NCI-H1105 (cell line): ENCODE results near the gene LYPD8.

Experiments
- DNase-seq: peaks from one replicate; lab custom pipeline; 2025; lab: John Stamatoyannopoulos, UW

LYPD8 gene

DNA sequence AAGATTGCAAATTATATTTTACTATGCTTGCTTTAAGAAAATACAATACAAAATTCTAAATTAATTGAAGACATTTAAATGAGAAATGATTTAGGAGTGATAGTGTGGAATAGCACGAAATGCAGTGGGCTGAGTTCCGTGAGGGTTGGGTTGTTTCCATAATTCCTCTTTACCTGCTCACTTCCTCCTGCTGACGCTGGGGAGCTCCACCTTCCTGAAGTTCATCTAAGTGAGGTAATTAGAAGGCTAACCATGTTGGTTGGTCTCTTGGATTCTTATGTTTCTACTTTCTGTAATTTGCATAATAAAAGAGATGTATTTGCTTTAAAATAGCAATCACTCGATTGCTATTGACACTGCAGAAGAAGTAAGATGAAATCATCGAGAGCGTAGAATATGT, 57.7 kb downstream of the LYPD8 start:
- no peak for DNase-seq

- DNase-seq = no peak
Measured at GRCh38 chr1:248696774-248697173, 58.8 kb downstream of the LYPD8 start.

- DNase-seq = no peak
Measured at GRCh38 chr1:248696261-248696660, 59.3 kb downstream of the LYPD8 start.

DNA sequence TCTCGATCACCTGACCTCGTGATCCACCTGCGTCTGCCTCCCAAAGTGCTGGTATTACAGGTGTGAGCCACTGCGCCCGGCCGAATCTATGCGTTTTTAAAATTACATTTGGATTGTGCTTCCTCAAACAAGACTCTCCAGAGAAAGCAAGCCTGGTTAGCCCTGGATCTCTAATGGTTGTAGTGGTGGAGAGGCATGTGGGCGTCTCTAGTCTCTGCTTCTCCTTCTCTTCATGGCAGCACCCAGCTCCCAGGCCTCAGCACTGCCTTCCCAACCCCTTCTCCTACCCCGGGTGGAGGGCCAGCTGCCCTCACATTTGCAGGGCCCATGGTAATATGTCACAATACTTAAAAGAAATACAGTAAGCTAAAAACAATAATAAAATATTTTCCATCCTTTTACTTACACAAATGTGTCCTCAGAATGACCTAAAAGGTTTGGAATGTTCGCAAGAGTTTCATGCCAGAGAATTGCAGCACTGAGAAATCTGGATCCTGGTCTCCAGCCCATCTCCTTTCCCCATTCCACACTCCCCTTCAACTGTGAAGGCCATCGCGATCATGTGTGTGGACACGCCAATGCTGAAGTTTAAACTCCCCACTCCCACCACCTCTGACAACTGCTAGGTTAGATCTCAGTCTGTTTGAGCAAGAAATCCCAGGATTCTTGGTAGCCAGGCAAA, 60.0 kb downstream of the LYPD8 start:
- DNase-seq = no peak

- DNase-seq = no peak
Measured at GRCh38 chr1:248691567-248692155, 63.9 kb downstream of the LYPD8 start.
